ENCODE results near the gene RNF182. TPM values are rescaled to one million over a fixed set of nuclear protein-coding genes. Genes with fewer than 3 reads are reported as not detected.

The RNF182 gene
- total and polyA plus RNA-seq, 2 donors (not counting 1 experiment from before 2014, with no cell fraction given) = 2.5 to 14.1 TPM

- Histone ChIP-seq H3K4me3 (replicated peaks in 1 of 4; ENCODE audit: control extremely low read depth in 1 of 4, insufficient read depth in 1 of 4, low read depth in 3 of 4, low read length in 4 of 4) (no peak overlapping the region), H3K4me2 (ENCODE audit: extremely low read depth, insufficient read depth, low read length) (no peak overlapping the region), H3K36me3 (ENCODE audit: control insufficient read depth, insufficient read depth, low read length) (no peaks in the 10 kb centered on the region), H3K9ac (ENCODE audit: insufficient read depth, low read length) (no peak overlapping the region), H3K79me2 (ENCODE audit: control insufficient read depth, insufficient read depth, low read length) (no peaks in the 10 kb centered on the region), H2AFZ (ENCODE audit: low read length) (no peak overlapping the region), H3K4me1 (ENCODE audit: control insufficient read depth, extremely low read depth, insufficient read depth, low read length) (no peaks in the 10 kb centered on the region), H3K27me3 (ENCODE audit: control insufficient read depth, insufficient read depth, low read length) (no peaks in the 10 kb centered on the region), H3K27ac (ENCODE audit: insufficient read depth, low read length) (no peak overlapping the region), H3K9me3 (ENCODE audit: control insufficient read depth, insufficient read depth, low read depth, low read length) (no peaks in the 10 kb centered on the region), H4K20me1 (ENCODE audit: control insufficient read depth, extremely low read depth, insufficient read depth, low read length) (no peaks in the 10 kb centered on the region)
- DNase-seq (ENCODE audit: low read depth in 2 of 2) = no peak
- no peak for TF ChIP-seq CTCF (conservative IDR thresholded peaks at IDR 0.05 in 1 of 2, IDR thresholded peaks at IDR 0.05 in 1 of 2; ENCODE audit: low read depth in 1 of 2, low read length in 2 of 2)
- no peak for TF ChIP-seq EZH2 (IDR thresholded peaks at IDR 0.05; ENCODE audit: low read length, missing control alignments)
Observed at GRCh38 chr6:14023855-14024254, 99.1 kb downstream of the RNF182 start.

GRCh38 chr6:14025160-14025559 is 100.4 kb downstream of the RNF182 start:
- Histone ChIP-seq H3K9ac (ENCODE audit: insufficient read depth, low read length) (no peak overlapping the region), H4K20me1 (ENCODE audit: control insufficient read depth, extremely low read depth, insufficient read depth, low read length) (no peaks in the 10 kb centered on the region), H3K4me3 (replicated peaks in 1 of 4; ENCODE audit: control extremely low read depth in 1 of 4, insufficient read depth in 1 of 4, low read depth in 3 of 4, low read length in 4 of 4) (no peak overlapping the region), H3K27ac (ENCODE audit: insufficient read depth, low read length) (no peak overlapping the region), H3K36me3 (ENCODE audit: control insufficient read depth, insufficient read depth, low read length) (no peaks in the 10 kb centered on the region), H2AFZ (ENCODE audit: low read length) (no peak overlapping the region), H3K79me2 (ENCODE audit: control insufficient read depth, insufficient read depth, low read length) (no peaks in the 10 kb centered on the region), H3K4me1 (ENCODE audit: control insufficient read depth, extremely low read depth, insufficient read depth, low read length) (no peaks in the 10 kb centered on the region), H3K9me3 (ENCODE audit: control insufficient read depth, insufficient read depth, low read depth, low read length) (no peaks in the 10 kb centered on the region), H3K27me3 (ENCODE audit: control insufficient read depth, insufficient read depth, low read length) (no peaks in the 10 kb centered on the region), H3K4me2 (ENCODE audit: extremely low read depth, insufficient read depth, low read length) (no peak overlapping the region)
- no peak for DNase-seq (ENCODE audit: low read depth in 2 of 2)
- TF ChIP-seq EZH2 (IDR thresholded peaks at IDR 0.05; ENCODE audit: low read length, missing control alignments) (no peak), CTCF (conservative IDR thresholded peaks at IDR 0.05 in 1 of 2, IDR thresholded peaks at IDR 0.05 in 1 of 2; ENCODE audit: low read depth in 1 of 2, low read length in 2 of 2) (no peak)

DNA sequence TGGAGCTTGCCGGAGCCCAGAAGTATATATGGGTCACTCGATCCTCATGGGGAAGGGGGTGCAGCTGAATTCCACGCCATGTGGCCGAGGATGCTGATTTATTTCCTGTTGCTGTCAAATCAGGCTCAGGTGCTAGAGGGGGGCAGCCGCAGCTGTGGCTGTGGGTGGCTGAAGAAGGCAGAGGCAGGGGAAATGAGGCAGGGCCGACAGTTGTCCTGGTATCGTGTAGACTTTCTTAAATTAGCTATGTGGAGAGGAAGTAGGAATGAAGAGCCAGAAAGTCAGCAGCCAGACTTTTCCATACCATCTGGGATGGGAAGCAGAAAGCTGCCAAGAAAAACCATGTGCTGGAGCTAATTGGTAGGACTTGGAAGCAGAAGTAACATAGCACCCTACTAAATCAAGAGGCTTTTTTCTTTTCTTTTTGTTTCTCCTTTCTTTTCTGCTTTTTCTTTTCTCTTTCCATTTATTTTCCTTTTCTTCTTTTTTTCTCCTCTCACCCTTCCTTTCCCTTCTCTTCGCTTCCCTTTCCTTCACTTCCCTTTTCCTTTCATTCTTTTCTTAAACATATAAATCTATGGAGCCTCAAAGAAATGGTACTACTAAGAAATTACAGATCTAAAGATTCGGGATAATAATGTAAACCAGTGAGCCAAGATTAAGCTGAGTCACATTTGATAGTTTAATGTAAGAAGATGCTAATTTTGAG is 102.2 kb downstream of the RNF182 start:
- DNase-seq (ENCODE audit: low read depth in 2 of 2) = peak; percentile 42 to 72
- no peaks in the 10 kb centered on the region for H3K36me3 ChIP-seq (ENCODE audit: control insufficient read depth, insufficient read depth, low read length)
- H3K9ac ChIP-seq (ENCODE audit: insufficient read depth, low read length) = no peak overlapping the region
- H3K4me3 ChIP-seq (replicated peaks in 1 of 4; ENCODE audit: control extremely low read depth in 1 of 4, insufficient read depth in 1 of 4, low read depth in 3 of 4, low read length in 4 of 4) = no peak overlapping the region
- H3K4me2 ChIP-seq (ENCODE audit: extremely low read depth, insufficient read depth, low read length) = no peak overlapping the region
- no peaks in the 10 kb centered on the region for H3K27me3 ChIP-seq (ENCODE audit: control insufficient read depth, insufficient read depth, low read length)
- H3K4me1 ChIP-seq (ENCODE audit: control insufficient read depth, extremely low read depth, insufficient read depth, low read length) = no peaks in the 10 kb centered on the region
- H3K9me3 ChIP-seq (ENCODE audit: control insufficient read depth, insufficient read depth, low read depth, low read length) = no peaks in the 10 kb centered on the region
- no peak overlapping the region for H3K27ac ChIP-seq (ENCODE audit: insufficient read depth, low read length)
- no peak for TF ChIP-seq CTCF (conservative IDR thresholded peaks at IDR 0.05 in 1 of 2, IDR thresholded peaks at IDR 0.05 in 1 of 2; ENCODE audit: low read depth in 1 of 2, low read length in 2 of 2)
- no peak for TF ChIP-seq EZH2 (IDR thresholded peaks at IDR 0.05; ENCODE audit: low read length, missing control alignments)
- H4K20me1 ChIP-seq (ENCODE audit: control insufficient read depth, extremely low read depth, insufficient read depth, low read length) = no peaks in the 10 kb centered on the region
- H3K79me2 ChIP-seq (ENCODE audit: control insufficient read depth, insufficient read depth, low read length) = no peaks in the 10 kb centered on the region
- H2AFZ ChIP-seq (ENCODE audit: low read length) = no peak overlapping the region
